H9 (cell line): ENCODE data around the gene FXN. TPM values are rescaled to one million over a fixed set of nuclear protein-coding genes. Genes with fewer than 3 reads are reported as not detected.

ENCODE experiments used
- DNase-seq: peaks from one replicate; pipeline ENCODE4 v3.0.0-alpha.2; 2017
- H2AFZ ChIP-seq: one replicate; pipeline ENCODE4 v1.6.1; 2013; ENCODE audit warnings: mild to moderate bottlenecking, low read length, control low read depth, moderate library complexity
- H2AK5ac ChIP-seq: 2 replicates; pipeline ENCODE4 v1.6.1; 2013; ENCODE audit warnings: low read length, control low read depth, mixed read lengths; ENCODE audit not compliant: insufficient read length
- H2BK120ac ChIP-seq: one replicate; pipeline ENCODE4 v1.6.1; 2013; ENCODE audit warnings: low read depth, mild to moderate bottlenecking, low read length, control low read depth, inconsistent platforms; ENCODE audit not compliant: poor library complexity, severe bottlenecking
- H2BK12ac ChIP-seq: 2 replicates; pipeline ENCODE4 v1.6.1; 2013; ENCODE audit warnings: low read length, control low read depth, mixed read lengths, low read depth; ENCODE audit not compliant: insufficient read length
- H2BK15ac ChIP-seq: 2 replicates; pipeline ENCODE4 v1.6.1; 2013; ENCODE audit warnings: low read depth, low read length, control low read depth
- H2BK20ac ChIP-seq: one replicate; pipeline ENCODE4 v1.6.1; 2013; ENCODE audit warnings: low read depth, mild to moderate bottlenecking, low read length, control low read depth, inconsistent platforms; ENCODE audit not compliant: poor library complexity, severe bottlenecking
- H2BK5ac ChIP-seq: 2 replicates; pipeline ENCODE4 v1.6.1; 2013; ENCODE audit warnings: low read length, control low read depth, mixed read lengths; ENCODE audit not compliant: insufficient read length
- H3K14ac ChIP-seq: 2 replicates; pipeline ENCODE4 v1.6.1; 2013; ENCODE audit warnings: low read length, control low read depth; ENCODE audit not compliant: insufficient read depth
- H3K18ac ChIP-seq: 2 replicates; pipeline ENCODE4 v1.6.1; 2013; ENCODE audit warnings: low read depth, mild to moderate bottlenecking, mixed read lengths, low read length, control low read depth; ENCODE audit not compliant: insufficient read length
- H3K23ac ChIP-seq: 2 replicates; pipeline ENCODE4 v1.6.1; 2013; ENCODE audit warnings: low read length, control low read depth, mixed read lengths, low read depth; ENCODE audit not compliant: insufficient read length
- H3K23me2 ChIP-seq: 2 replicates; pipeline ENCODE4 v1.6.1; 2013; ENCODE audit warnings: low read depth, mild to moderate bottlenecking, mixed read lengths, low read length, control low read depth; ENCODE audit not compliant: insufficient read length, poor library complexity, severe bottlenecking
- H3K27ac ChIP-seq: 2 replicates; pipeline ENCODE4 v1.5.1; 2013; ENCODE audit warnings: low read length, control low read depth, mixed read lengths, low read depth; ENCODE audit not compliant: insufficient read length
- H3K27me3 ChIP-seq: 2 replicates; pipeline ENCODE4 v1.6.1; 2013; ENCODE audit warnings: low read length, control low read depth, inconsistent platforms; ENCODE audit not compliant: insufficient read depth
- H3K4ac ChIP-seq: 2 replicates; pipeline ENCODE4 v1.6.1; 2013; ENCODE audit warnings: low read depth, mild to moderate bottlenecking, control low read depth, inconsistent platforms, low read length, moderate library complexity
- H3K4me1 ChIP-seq: 2 replicates; pipeline ENCODE4 v1.6.1; 2013; ENCODE audit warnings: low read length, control low read depth, inconsistent platforms; ENCODE audit not compliant: insufficient read depth
- H3K4me2 ChIP-seq: 2 replicates; pipeline ENCODE4 v1.6.1; 2013; ENCODE audit warnings: low read length, control low read depth, mixed read lengths; ENCODE audit not compliant: insufficient read length, insufficient read depth
- H3K56ac ChIP-seq: 2 replicates; pipeline ENCODE4 v1.6.1; 2013; ENCODE audit warnings: low read depth, mild to moderate bottlenecking, mixed read lengths, low read length, control low read depth; ENCODE audit not compliant: insufficient read length
- H3K79me1 ChIP-seq: 2 replicates; pipeline ENCODE4 v1.6.1; 2013; ENCODE audit warnings: low read depth, mild to moderate bottlenecking, moderate library complexity, low read length, control low read depth, inconsistent platforms; ENCODE audit not compliant: insufficient read depth, poor library complexity, severe bottlenecking
- H3K79me2 ChIP-seq: 2 replicates; pipeline ENCODE4 v1.6.1; 2013; ENCODE audit warnings: low read length, control low read depth, inconsistent platforms; ENCODE audit not compliant: insufficient read depth
- H3K9ac ChIP-seq: 2 replicates; pipeline ENCODE4 v1.6.1; 2013; ENCODE audit warnings: low read length, control low read depth, mixed read lengths; ENCODE audit not compliant: insufficient read length; ENCODE audit errors: extremely low read depth
- H3K9me3 ChIP-seq: one replicate; pipeline ENCODE4 v1.6.1; 2013; ENCODE audit warnings: low read depth, low read length, inconsistent platforms; ENCODE audit not compliant: control insufficient read depth
- H3T11ph ChIP-seq: one replicate; pipeline ENCODE4 v1.6.1; 2013; ENCODE audit warnings: mild to moderate bottlenecking, low read length, control low read depth, inconsistent platforms
- H4K20me1 ChIP-seq: one replicate; pipeline ENCODE4 v1.6.1; 2013; ENCODE audit not compliant: control insufficient read depth, insufficient read length, insufficient read depth
- H4K5ac ChIP-seq: 2 replicates; pipeline ENCODE4 v1.6.1; 2013; ENCODE audit warnings: low read depth, mild to moderate bottlenecking, mixed read lengths, low read length, control low read depth; ENCODE audit not compliant: insufficient read length
- H4K8ac ChIP-seq: replicated peaks from 2 replicates; pipeline ENCODE4 v1.6.1; 2013; ENCODE audit warnings: low read length, control low read depth, mixed read lengths, low read depth; ENCODE audit not compliant: insufficient read length
- H4K91ac ChIP-seq: 2 replicates; pipeline ENCODE4 v1.6.1; 2013; ENCODE audit warnings: low read depth, mild to moderate bottlenecking, moderate library complexity, mixed read lengths, low read length, control low read depth; ENCODE audit not compliant: insufficient read length
- H3K27ac Mint-ChIP-seq, 3 experiments: 2 replicates in 2 of 3; 3 replicates in 1 of 3; pipeline ENCODE4 v1.8.0; 2020 to 2021; ENCODE audit warnings: mixed read lengths in 3 of 3, mild to moderate bottlenecking in 1 of 3, moderate library complexity in 1 of 3
- H3K27me3 Mint-ChIP-seq: 2 replicates; pipeline ENCODE4 v1.8.0; 2021; ENCODE audit warnings: low read depth, mild to moderate bottlenecking, moderate library complexity, mixed read lengths
- H3K36me3 Mint-ChIP-seq, 3 experiments: 2 replicates in 2 of 3; 3 replicates in 1 of 3; pipeline ENCODE4 v1.8.0; 2020 to 2021; ENCODE audit warnings: low read depth in 3 of 3, mixed read lengths in 3 of 3; ENCODE audit not compliant: insufficient read depth in 1 of 3
- H3K4me1 Mint-ChIP-seq, 2 experiments: 2 replicates each; pipeline ENCODE4 v1.8.0; 2020; ENCODE audit warnings: mixed read lengths in 2 of 2
- H3K4me3 Mint-ChIP-seq, 2 experiments: 2 replicates in 1 of 2; 3 replicates in 1 of 2; pipeline ENCODE4 v1.8.0; 2020 to 2021; ENCODE audit warnings: mild to moderate bottlenecking in 2 of 2, mixed read lengths in 2 of 2, moderate library complexity in 1 of 2
- H3K9me3 Mint-ChIP-seq, 2 experiments: 2 replicates in 1 of 2; 3 replicates in 1 of 2; pipeline ENCODE4 v1.8.0; 2020; ENCODE audit warnings: mild to moderate bottlenecking in 2 of 2, mixed read lengths in 2 of 2, moderate library complexity in 1 of 2
- WGBS: extraction: QIAGEN DNeasy Blood & Tissue Kit; methylation state at CpG from one replicate; pipeline ENCODE4 v1.1.7; 2013; ENCODE audit warnings: missing lambda C conversion rate, low lambda C conversion rate, mixed read lengths; ENCODE audit not compliant: insufficient read length; ENCODE audit errors: extremely low coverage; 5-methylcytosine and 5-hydroxymethylcytosine counted together
- total RNA-seq: library from RNA; stranded (reverse); gene quantifications from 2 replicates; pipeline ENCODE4 v1.2.1, GENCODE V29; 2021
- TF ChIP-seq, protein P1 (sequence below): fragments of 200-600 bp; sonication (generic); conservative IDR thresholded peaks from 3 replicates; pipeline ENCODE4 v1.8.0; 2021; ENCODE audit warnings: antibody characterized with exemption, mild to moderate bottlenecking

FXN gene
- total RNA-seq, 1 experiment from 2014 or later = 34.4 TPM

DNA sequence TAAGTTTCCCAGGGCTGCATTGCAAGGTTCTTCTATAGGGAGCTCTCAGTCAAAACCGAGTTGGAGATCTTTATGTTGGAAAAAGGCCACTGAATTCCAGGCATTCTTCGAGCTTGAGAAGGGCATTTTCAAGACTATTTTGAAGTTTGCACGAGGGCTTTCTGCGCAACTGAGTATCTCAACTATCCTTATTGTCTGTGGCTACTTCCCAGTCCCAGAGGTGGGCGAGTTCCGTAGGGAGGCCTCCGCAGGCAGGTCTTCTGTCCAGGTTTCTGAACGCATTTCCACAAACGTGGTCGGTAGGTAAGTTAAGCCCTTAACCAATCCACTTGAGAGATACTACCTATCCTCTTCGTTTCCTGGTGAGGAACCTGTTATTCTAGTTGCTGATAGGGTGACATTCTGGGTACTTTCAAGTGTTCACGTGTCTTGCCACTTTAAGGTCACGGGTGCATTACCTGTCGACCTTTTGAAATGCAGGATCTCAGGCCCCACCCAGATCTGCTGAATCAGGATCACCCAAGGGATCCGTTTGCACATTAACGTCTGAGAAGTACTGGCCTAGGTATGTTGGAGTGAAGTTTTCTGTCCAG, 87.1 kb downstream of the FXN start:
- Histone ChIP-seq H3K23ac (no peak overlapping the region), H3K18ac (peak overlapping the region; percentile 44), H3K27ac (peak overlapping the region; percentile 43), H2AK5ac (no peak overlapping the region), H3K9ac (peak overlapping the region; percentile 59), H3K4me2 (peak overlapping the region; percentile 82), H4K91ac (no peak overlapping the region), H2AFZ (no peak overlapping the region), H3K27me3 (no peaks in the 10 kb centered on the region), H3T11ph (no peak overlapping the region), H2BK12ac (no peak overlapping the region), H3K4me1 (peaks cover 6% of the 10 kb centered on the region; the same call in 1 of the 2 replicates), H3K9me3 (no peaks in the 10 kb centered on the region), H3K56ac (no peak overlapping the region), H4K8ac (no peak overlapping the region), H3K4ac (no peak overlapping the region), H3K79me1 (no peaks in the 10 kb centered on the region), H3K23me2 (peaks cover 15% of the 10 kb centered on the region), H3K79me2 (peaks cover 3% of the 10 kb centered on the region; the same call in 1 of the 2 replicates), H4K5ac (no peak overlapping the region), H2BK15ac (no peak overlapping the region), H2BK120ac (no peak overlapping the region), H3K14ac (peak overlapping the region; percentile 50; the same call in 1 of the 2 replicates), H2BK20ac (no peak overlapping the region), H4K20me1 (no peaks in the 10 kb centered on the region), H2BK5ac (no peak overlapping the region)
- Mint-ChIP-seq H3K27me3 (no peaks in the 10 kb centered on the region), H3K4me3 (peak overlapping the region; percentile 93 to 95), H3K27ac (peak overlapping the region; percentile 93 to 97 (median 97)), H3K36me3 (peaks cover 0 to 2% (median 0%) of the 10 kb centered on the region in 3 experiments; a peak in 3 of 7 replicates), H3K4me1 (peaks cover 18 to 20% of the 10 kb centered on the region in 2 experiments), H3K9me3 (no peaks in the 10 kb centered on the region; a peak in 1 of 5 replicates)
- peak; percentile 43 for DNase-seq
- TF ChIP-seq, protein P1, sequence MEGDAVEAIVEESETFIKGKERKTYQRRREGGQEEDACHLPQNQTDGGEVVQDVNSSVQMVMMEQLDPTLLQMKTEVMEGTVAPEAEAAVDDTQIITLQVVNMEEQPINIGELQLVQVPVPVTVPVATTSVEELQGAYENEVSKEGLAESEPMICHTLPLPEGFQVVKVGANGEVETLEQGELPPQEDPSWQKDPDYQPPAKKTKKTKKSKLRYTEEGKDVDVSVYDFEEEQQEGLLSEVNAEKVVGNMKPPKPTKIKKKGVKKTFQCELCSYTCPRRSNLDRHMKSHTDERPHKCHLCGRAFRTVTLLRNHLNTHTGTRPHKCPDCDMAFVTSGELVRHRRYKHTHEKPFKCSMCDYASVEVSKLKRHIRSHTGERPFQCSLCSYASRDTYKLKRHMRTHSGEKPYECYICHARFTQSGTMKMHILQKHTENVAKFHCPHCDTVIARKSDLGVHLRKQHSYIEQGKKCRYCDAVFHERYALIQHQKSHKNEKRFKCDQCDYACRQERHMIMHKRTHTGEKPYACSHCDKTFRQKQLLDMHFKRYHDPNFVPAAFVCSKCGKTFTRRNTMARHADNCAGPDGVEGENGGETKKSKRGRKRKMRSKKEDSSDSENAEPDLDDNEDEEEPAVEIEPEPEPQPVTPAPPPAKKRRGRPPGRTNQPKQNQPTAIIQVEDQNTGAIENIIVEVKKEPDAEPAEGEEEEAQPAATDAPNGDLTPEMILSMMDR = no peak
- no CpG with 5 or more reads among the region's 16 CpGs for WGBS
